A204.1 (cell line): ENCODE results near the gene TXLNB.

Source experiments
- FAIRE-seq: peaks from 2 replicates; lab custom pipeline; 2012; peaks lifted over from hg19 to GRCh38; lab: Jason Lieb, UNC

The TXLNB gene

DNA sequence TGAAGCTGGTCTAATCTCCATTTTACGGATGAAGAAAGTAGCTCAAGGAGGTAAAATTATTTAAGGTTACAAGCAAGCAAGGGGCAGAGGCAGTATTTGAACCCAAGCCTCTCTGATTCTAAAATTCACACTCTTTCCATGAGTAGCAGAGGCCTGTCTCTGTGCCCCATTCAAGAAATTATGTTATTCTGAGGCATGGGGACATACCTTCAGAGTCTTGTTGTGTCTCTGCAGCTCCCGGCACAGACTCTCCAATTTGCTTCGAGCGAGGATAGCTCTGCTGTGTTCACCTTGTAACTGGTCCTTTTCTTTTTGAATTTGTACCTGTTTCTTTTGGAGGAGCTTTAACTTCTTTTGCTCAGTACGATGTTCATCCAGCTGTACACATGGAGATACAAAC, 21.5 kb downstream of the TXLNB start:
- no peak for FAIRE-seq

DNA sequence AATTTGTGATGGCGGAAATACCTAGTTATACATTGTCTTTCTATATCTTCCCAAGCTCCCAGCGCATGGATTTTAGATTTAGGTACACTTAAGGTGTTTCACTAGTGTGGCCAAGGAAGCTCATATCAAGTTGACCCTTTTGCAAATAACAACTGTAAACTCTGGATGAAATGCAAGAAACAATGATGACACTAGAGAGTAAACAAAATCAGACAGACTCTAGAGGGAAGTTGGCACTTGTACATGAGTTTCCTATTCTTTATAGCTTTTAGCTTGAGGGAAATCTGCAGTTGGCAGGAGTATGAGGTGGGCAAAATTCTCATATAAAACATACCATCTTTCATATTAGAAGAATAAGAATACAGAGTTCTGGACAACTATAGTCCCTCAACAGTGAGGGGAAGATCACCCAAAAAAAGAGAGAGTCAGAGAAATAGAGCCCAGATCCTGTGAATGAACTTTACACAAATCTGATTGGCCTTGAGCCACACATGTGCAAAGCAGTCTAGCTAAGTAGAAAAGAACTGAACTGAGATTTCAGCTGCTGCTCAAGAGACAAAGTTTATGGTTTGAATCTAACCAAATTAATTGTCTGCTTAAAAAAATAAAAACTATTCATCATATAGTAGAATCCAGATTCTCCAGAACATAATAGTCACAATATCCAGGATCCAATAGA, 26.1 kb downstream of the TXLNB start:
- no peak for FAIRE-seq

DNA sequence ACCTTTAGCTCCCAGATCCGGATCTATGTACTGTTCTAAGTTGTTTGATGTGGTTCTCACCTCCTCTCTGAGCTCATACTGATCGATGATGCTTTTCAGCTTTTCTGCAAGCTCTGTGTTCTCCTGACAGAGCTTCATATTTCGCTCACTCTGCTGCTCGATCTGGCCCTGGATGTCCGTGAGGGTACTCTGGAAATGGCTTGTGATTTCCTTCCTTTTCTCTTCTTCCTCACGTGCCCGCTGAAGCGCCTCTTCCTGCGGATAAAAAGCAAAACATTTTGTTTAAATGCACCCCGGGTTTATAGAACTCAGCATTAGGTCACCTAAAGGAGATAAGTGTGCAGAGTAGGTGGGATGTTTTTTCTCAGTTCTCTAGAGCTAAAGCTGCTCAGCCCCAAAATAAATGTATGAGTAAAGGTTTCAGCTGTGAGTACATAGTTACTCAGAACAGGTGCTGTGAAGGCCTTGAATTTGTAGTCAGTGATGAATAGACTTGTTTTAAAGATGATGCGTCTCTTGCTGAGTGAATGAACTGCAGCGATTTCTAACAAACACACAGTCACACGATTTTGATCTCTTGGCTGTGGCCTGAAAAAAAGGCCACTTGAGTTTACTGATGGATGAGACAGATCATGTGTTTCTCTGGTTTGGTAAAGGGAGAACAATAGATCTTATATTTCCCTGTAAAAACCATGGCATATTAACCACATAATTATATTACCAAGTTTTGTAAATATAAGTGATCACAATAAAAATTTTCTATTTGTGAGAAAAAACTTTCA, 29.1 kb downstream of the TXLNB start:
- no peak for FAIRE-seq

DNA sequence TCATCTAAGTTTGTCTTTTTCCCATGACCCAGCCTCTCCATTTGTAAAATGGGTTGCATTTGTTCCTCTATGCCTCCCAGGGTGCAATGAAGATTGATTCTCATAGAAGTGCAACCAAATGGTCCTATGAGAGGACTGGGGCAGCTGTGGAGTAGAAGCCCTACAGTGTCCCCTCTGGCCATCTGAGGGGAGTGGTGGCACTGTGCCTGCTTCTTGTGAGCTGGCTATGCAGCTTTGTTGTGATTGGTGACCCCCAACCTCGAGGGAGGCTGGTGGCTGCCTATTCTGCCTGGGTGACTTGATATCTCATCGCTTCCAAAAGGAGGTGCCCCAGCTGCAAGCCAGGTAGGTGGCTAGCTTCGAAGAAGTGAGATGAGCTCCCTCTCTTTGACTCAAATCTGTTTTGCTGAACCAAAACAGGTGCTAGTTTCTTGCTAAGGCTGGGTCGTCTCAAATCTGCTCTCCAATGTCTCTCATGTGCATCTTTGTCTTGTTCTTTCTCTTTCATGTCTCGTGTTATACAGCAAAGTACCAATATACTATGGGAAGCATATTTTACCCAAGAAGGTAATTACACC, 33.9 kb downstream of the TXLNB start:
- FAIRE-seq: no peak

DNA sequence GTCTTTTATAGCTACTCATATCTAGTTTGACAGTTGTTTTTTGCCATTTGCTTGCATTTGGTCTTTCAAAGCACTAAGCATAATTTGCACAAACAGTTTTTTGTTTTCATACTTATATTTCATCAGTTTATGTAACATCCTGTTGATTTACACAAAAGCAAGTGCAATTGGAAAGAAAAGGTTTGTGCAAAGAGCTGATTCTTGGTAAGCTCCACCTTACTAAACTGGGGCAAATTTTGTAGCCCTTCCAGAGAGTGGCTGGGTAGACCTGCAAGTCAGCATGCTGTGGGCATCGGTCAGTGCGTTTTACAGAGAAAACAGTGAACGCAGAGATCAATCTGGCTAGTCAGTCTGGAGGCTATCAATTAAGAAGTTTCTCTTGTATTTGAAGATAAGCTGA, 34.5 kb downstream of the TXLNB start:
- FAIRE-seq: no peak

DNA sequence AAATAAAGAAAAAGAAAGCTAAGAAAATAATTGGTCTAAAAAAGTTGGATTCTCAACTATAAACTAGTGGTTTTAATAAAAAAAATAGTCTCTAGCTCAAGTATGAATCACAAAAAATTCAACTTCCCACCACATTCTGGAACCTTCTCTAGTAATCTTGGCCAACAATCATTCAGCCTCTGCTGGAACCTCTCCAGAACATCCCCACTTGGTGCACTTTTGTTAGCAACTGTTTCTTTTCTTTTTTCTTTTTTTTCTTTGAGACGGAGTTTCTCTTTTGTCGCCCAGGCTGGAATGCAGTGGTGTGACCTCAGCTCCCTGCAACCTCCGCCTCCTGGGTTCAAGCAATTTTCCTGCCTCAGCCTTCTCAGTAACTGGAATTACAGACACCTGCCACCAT, 35.7 kb downstream of the TXLNB start:
- FAIRE-seq: no peak

DNA sequence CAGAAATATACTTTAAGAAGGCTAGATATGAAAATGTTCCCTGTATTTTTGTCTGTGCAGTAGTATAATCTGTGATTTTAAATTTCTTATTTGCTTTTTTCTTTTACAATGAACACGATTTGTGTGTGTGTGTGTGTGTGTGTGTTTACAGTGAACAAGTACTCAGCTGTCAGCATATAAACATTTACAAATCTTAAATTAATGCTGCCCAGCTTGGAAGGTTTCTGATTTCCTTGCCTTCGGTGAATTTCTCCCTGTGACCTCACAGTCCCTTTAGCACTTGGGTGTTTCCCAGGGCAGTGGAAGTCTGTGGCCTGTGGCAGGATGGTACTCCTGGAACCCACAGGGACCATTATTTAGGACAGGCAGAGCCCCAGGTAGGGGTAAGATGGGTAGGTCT, 37.6 kb downstream of the TXLNB start:
- FAIRE-seq: no peak

DNA sequence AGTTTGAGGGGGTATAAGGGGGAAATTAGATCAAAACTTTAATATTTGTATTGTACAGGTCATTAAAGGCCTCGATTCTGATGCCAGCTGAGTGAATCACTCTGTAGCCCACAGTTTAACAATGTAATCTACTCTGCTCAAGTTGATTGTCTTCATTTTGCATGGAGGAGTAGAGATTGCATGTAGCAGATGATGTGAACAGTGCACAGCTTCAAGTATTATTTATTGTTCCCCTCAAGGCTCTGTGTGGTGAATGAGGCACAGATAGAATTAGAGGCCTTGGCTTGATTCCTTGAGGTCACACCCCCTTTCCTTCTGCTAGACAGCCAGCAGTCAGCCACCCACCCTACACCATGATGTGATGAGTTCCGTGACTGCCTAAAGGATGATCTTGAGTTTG, 38.1 kb downstream of the TXLNB start:
- FAIRE-seq: no peak

DNA sequence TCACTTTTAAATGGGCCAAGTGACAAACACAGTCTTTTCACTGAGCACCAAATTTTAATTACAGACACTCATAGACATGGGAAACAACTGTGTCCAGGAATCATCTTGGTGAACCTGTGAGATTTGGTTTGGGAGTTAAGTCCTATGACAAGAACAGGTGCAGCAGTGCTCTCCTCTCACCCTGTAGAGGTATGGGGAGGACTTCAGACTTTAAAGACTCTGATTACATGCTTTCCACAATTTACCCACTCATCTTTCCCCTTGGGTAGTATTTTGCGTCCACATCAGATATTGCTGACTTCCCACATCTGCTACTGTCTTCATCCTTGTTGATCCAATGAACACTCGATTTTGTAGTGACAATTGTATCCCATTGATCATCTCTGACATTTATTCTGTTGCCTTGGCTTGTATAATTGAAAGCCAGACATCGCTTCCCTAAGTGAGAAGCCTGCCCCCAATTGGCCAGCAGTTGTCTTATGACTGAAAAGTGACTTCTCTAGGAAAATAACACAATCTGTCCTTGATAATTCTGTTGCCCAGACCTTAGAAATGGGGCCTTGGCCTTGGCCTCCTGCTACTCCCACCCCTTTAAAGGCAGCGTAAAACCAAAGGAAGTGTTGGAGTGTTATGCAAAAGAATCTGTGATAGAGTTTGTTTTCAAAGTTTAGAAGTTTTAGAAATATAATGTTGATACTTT, 40.0 kb downstream of the TXLNB start:
- no peak for FAIRE-seq

DNA sequence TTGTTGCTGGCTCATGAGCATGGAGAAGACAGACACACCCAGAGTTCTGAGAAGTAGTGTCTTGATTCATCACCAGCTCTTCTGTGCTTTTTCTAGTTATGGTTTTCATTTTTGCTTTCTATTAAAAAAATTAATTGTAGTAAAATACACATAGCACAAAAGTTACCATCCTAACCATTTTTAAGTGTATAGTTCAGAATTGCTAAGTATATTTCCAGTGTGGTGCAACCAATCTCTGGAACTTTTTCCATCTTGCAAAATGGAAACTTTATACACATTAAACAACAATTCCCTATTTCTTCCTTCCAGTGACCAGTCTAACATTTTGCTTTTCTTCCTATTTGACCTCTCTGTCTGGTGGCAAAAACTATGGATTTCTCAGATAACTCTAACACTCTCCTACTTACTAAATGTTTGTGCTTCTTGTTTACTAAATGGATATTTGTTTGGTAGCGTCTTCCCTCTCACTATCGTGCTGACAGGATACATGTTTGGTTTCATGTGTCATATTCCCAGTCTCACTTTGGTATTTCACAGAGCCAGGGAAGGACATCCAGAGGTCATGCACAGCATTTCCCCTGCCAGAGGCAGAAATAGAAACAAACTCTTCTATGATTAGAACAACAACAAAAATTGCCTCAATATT, 40.6 kb downstream of the TXLNB start:
- FAIRE-seq: no peak

DNA sequence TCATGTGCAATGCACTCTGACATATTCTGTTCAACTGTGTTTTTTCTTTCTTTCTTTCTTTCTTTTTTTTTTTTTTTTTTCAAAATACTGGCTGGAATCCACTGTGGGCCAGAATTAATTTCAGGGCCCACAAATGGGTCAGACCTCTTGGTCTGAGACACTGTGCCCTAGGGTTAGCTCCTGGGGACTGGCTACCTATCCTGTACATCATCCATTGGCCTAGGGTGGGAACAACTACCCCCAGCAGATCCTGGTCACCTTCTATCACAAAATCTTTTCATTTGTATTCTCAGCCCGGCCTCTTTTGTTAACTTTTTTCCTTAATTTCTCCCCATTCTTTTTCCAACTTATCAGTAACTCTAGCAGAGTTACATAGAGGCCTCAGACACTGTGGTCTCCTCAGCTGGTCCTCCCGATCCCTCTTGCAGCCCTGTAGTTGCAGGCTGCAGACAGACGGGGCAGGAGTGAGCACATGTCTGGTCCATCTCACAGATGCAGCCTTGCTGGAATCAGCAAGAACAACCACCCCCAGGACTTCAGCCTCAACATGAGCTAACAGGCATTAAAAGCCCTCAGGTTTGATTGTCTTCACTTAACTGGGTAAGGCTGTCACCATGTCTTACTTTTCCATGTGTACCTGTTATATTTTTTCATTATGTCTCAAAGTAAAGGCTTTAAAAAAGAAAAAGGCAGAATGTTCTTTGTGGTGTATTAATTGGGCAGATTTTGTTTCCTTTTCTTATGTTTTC, 41.3 kb downstream of the TXLNB start:
- FAIRE-seq: no peak

DNA sequence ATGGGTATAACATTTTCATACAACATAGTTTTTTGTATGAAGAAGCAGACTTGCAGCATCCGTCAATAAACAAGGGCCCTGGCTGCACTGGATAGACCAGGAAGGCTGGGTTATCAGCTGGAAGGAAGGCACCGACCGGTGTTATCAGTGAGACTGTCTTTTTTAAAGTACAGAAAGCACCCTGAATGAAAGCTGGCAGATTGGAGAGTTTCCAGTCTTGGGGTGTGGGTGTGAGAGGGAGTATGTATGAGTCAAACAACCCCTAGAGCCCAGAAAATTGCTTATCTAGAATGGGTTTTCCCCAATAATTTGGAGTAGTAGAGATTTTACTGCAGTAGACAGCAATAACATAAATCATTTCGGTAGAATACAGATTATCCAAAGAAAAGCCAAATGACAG, 42.4 kb downstream of the TXLNB start:
- FAIRE-seq: no peak

DNA sequence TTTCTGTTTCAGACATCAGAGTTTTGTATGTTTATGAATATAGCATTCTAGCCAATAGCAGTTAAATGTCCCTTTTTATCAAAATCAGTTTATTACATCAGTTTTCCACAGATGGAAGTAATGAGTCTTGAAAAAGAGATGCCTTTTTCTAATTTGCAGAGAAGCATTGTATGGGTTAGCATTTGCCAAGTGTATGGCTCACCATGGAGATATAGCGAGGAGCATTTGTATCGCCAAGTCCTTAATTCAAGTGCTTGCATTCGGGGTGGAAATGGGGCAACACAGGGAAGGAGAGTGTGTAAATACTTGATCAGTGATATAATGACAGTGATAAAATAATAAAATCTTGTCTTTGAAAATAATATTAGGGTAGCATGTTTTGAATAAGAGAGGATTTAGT, 42.9 kb downstream of the TXLNB start:
- FAIRE-seq: no peak

DNA sequence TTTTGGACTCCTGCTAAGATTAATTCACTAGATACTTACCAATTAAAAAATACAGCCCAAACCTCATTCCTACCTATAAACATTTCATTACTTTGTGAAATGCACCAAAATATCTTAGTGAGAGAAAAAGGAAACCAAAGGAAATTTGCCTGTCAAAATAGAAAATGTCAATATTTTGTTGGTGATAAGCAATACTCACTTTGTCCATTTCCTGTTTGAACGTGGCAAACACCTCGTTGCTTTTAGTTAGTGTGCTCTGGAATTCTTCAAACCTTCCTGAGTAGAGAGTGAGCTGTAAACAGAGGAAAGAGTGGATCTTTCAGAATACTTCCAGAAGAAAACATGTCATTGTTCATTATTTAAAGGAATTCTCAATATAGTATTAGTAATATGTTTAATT, 44.2 kb downstream of the TXLNB start:
- no peak for FAIRE-seq

DNA sequence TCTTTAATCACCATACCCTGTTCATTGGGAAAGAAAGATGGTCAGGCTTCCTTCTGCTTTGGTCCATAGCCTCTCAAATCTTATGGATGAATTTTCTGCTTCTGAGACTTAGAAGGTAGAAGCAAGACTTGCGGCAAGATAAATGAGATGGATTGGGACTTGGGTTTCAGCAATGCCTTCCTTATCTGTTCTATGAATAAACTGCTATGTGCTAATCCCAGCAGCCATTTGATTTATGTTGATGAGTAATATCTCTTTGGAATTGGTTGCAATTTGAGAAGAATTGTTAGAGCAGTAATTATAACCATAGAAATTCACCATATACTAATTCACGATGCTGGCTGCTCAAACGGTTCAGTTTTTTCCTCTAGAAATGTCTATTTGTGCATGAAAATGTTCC, 48.3 kb downstream of the TXLNB start:
- FAIRE-seq: no peak

DNA sequence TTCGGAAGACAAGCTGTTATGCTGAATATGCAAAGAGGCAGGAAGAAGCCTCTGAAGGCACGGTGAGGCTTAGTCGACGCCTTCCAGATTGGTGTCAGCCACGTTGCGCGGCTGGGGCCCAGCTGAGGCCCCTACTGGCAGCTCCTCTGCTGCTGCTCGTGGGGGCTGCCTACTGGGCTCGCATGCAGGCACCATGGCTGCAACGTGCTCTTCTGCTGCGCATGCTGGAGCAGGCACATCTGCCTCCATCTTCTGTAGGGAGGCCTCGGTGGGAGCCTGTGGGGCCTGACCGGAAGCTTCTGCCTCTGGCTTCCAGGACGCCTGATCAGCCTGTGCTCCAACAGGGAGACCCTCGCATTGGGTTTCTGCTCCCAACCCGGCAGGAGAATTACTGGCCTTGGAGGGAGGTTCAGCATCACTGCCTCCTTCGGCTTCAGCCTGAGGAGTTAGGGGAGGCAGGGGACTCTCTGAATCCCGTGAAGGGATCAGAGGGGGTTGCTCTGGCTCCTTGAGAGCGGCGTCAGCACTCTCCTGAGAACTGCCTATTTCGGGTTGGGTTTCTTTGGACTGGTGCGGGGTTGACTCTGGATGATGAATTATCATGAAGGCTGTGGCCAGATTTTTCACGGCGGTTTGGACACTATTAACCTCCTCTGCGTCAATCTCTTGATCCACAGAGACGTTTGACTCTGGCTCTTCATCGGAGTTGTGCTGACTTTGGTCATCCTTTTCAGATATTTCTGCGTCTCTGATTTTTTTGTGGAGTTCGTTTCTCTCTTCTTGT, 49.1 kb downstream of the TXLNB start:
- no peak for FAIRE-seq

DNA sequence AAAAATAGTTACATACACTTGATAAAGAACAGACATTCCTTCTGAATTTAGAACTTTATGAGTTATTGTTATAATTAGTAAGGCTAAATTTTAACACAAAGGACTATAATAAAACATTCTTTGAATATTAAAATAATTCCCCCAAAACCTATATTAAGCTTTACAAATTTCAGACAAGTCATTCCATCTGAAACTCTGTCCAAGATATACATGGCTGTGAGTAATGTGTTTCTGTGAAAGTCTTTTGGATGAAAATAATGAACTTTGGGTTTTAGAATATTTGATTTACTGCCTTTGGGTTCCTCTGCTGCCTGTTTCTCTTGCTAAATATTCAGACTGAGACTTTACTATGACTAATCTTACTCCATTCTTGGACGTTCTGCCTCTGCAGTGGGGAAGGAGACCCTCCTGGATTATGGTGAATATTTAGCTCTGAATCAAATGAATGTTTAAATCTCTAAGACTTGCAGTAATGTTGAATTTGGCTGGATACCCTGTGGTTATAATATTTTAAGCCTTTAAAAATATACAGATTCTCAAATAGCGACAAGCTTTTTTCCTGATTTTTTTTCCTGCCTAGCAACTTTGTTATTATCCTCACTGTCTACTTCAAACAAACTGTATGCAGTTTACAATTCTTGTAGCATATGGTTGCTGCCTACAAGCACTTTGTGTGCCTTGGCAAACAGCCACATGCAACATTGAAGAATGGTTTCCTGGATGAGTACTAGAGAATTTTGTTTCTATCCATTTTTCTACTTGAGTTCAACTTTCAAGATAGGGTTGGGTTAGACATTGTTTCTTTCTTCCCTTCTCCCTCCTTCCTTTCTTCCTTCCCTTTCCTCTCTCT, 51.4 kb downstream of the TXLNB start:
- no peak for FAIRE-seq

DNA sequence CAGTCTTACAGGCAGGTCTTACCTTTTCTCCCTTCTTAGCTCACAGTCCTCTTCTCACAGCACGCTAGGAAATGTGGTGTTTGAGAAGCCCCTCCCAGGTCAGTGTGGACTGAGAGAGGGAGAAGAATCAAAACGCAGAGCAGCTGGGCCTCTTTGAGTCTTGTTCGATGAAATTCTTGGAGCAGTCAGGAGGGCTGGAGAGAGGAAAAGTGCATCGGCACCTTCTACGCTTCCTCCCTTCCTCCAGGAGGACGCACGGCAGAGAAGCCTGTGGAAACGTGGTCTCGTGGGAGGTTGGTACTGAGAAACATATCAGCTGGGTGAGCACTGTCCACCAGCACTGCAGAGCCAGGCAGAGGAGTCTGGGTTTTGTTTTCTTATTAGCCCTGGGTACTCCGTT, 52.7 kb downstream of the TXLNB start:
- no peak for FAIRE-seq

DNA sequence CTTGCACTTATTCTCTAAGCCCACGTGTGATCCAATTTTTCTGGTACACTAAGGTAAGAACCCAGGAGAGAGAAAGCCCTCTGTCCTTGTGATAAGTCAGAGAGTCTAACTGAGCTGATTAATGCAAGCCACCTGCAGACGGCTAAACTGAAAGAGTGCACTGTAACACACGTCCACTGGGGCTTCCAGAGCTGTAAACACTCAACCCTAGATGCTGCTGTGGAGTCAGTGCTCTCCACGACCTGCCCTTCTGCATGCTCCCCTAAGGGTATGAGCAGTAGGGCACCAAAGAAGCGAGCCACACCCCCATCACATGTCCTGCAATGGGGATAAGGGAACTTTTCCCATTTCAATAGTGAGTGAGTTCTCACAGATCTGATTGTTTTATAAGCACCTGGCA, 55.7 kb downstream of the TXLNB start:
- no peak for FAIRE-seq

DNA sequence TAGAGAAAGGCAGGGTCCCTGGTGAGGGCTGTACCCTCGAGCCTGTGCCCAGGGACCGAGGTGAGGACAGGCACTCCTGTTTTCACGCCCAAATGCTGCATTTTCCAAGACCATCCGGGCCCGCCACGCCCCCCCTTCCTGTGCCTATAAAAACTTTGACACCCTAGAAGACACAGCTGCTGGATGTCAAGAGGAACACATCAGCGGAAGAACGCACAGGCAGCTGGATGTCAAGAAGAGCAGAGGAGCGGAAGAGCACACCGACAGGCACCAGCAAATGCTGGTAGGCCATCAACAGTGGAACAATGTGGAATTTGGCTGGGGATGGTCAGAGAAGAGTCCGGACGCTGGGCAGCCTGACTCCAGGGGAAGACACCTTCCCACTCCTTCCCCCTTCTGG, 56.1 kb downstream of the TXLNB start:
- no peak for FAIRE-seq
